Fibroblast of villous mesenchyme (primary cell): ENCODE data around the gene LYRM7. TPM values are rescaled to one million over a fixed set of nuclear protein-coding genes. Genes with fewer than 3 reads are reported as not detected.

Source experiments
- DNase-seq: peaks from one replicate; pipeline ENCODE4 v3.0.0-alpha.2; 2010; ENCODE audit warnings: low read depth
- H3K4me3 ChIP-seq: 2 replicates; pipeline ENCODE4 v1.5.1; 2011; ENCODE audit warnings: low read depth, mild to moderate bottlenecking, low read length
- CTCF ChIP-seq: IDR thresholded peaks from 2 replicates; pipeline ENCODE4 v1.5.1; 2012; ENCODE audit warnings: low read depth, mild to moderate bottlenecking, low read length; ENCODE audit not compliant: insufficient read depth
- total RNA-seq: library from RNA; depleted of rRNA; stranded (reverse); fragments of >200 nt; gene quantifications from 2 replicates; pipeline ENCODE4 v1.2.3, GENCODE V29; 2012

Gene LYRM7
- total RNA-seq, 1 donor = 6.0 TPM

GRCh38 chr5:131230406-131230805, 59.7 kb downstream of the LYRM7 start:
- DNase-seq = no peak
- no peak overlapping the region for H3K4me3 ChIP-seq
- no peak for TF ChIP-seq CTCF

DNA sequence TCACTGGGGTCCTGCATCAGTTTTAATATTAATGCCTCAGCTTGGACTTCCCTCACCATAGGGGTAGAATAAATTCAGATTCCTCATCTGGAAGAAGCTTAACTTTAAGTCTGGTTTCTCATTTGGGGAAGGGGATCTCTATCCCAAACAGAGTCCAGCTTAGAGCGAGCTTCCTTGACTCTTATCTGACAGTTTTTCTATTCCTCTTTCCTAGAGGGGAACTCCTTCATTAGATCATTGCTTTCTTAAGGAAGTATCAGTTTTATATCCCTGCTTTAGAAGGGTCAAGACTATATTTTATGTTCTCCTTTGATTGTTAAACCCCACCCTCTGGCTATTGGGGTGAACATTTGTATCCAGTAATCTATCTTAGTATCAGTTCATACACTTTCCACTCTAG, 68.9 kb downstream of the LYRM7 start:
- no peak for DNase-seq
- TF ChIP-seq CTCF = no peak
- no peak overlapping the region for H3K4me3 ChIP-seq

GRCh38 chr5:131242728-131243255, 72.0 kb downstream of the LYRM7 start:
- H3K4me3 ChIP-seq = no peak overlapping the region

GRCh38 chr5:131245312-131245711, 74.6 kb downstream of the LYRM7 start:
- TF ChIP-seq CTCF = no peak
- DNase-seq = no peak
- no peak overlapping the region for H3K4me3 ChIP-seq

More at GRCh38 chr5:131242728-131243255, 72.0 kb downstream of the LYRM7 start:
- DNase-seq = peak; percentile 76
- TF ChIP-seq CTCF = no peak

DNA sequence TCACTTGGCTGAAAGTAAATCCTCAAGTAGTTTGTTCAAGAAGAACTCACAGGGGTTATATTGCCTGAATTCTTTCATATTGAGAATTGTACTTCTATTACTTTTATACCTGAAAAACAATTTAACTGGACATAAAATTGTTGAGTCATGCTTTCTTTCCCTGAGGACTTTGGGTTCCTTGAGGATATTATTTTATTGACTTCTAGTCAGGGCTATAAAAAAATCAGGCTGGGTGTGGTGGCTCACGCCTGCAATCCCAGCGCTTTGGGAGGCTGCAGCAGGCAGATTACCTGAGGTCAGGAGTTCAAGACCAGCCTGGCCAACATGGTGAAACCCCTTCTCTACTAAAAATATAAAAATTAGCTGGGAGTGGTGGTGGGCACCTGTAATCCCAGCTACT, 75.2 kb downstream of the LYRM7 start:
- H3K4me3 ChIP-seq = no peak overlapping the region
- no peak for TF ChIP-seq CTCF
- no peak for DNase-seq

DNA sequence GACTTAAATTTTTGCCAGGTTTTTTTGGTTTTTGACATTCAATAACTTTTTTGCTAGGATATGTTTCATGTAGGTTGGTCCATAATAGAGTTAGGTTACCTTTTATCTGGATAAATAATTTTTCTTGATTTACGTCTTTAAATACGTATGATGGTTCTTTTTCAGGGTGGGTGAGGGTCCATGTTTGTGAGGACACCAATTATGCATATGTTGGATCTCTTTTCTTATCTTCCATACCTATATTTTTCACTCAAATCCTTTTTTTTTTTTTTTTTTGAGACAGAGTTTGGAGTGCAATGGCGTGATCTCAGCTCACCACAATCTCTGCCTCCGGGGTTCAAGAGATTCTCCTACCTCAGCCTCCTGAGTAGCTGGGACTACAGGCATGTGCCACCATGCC, 75.8 kb downstream of the LYRM7 start:
- TF ChIP-seq CTCF = no peak
- no peak overlapping the region for H3K4me3 ChIP-seq
- DNase-seq = no peak

- TF ChIP-seq CTCF = no peak
These were observed 80.2 kb downstream of the LYRM7 start for GRCh38 chr5:131250751-131251475.

More at GRCh38 chr5:131250751-131251475, 80.2 kb downstream of the LYRM7 start:
- DNase-seq = no peak
- H3K4me3 ChIP-seq = no peak overlapping the region
